GM23338 (cell line): ENCODE data around the gene AMBP. TPM values are rescaled to one million over a fixed set of nuclear protein-coding genes. Genes with fewer than 3 reads are reported as not detected.

Experiments used
- ATAC-seq: fragments of 200-7000 bp; cut with Tn5 transposase; 3 replicates; pipeline ENCODE4 v1.9.1; 2020
- DNase-seq: peaks from one replicate; pipeline ENCODE4 v3.0.0-alpha.2; 2015; ENCODE audit warnings: low spot score
- H2AFZ ChIP-seq: fragments of 200-600 bp; sonication (generic); 2 replicates; pipeline ENCODE4 v1.8.0; 2016; ENCODE audit warnings: antibody characterized with exemption, mild to moderate bottlenecking, moderate library complexity
- H3F3A ChIP-seq: fragments of 200-600 bp; sonication (generic); replicated peaks from 2 replicates; pipeline ENCODE4 v1.8.0; 2017; ENCODE audit warnings: antibody characterized with exemption, mixed run types, low read depth
- H3K27ac ChIP-seq: fragments of 200-600 bp; sonication (generic); 2 replicates; pipeline ENCODE4 v1.6.1; 2016; ENCODE audit warnings: low read depth
- H3K27me3 ChIP-seq: fragments of 200-600 bp; sonication (generic); 2 replicates; pipeline ENCODE4 v1.8.0; 2016; ENCODE audit warnings: mild to moderate bottlenecking, mixed run types, moderate library complexity; ENCODE audit not compliant: insufficient read depth
- H3K36me3 ChIP-seq: fragments of 200-600 bp; sonication (generic); 2 replicates; pipeline ENCODE4 v1.8.0; 2016; ENCODE audit warnings: mild to moderate bottlenecking; ENCODE audit not compliant: insufficient read depth
- H3K4me1 ChIP-seq: fragments of 200-600 bp; sonication (generic); 2 replicates; pipeline ENCODE4 v1.8.0; 2016; ENCODE audit warnings: mild to moderate bottlenecking, moderate library complexity; ENCODE audit not compliant: insufficient read depth
- H3K4me2 ChIP-seq: fragments of 200-600 bp; sonication (generic); 2 replicates; pipeline ENCODE4 v1.7.1; 2017; ENCODE audit warnings: mixed run types
- H3K4me3 ChIP-seq: fragments of 200-600 bp; sonication (generic); 2 replicates; pipeline ENCODE4 v1.6.1; 2016; ENCODE audit warnings: mixed run types
- H3K79me2 ChIP-seq: fragments of 200-600 bp; sonication (generic); replicated peaks from 2 replicates; pipeline ENCODE4 v1.8.0; 2017; ENCODE audit warnings: mild to moderate bottlenecking; ENCODE audit not compliant: insufficient read depth
- H3K9me2 ChIP-seq: fragments of 200-600 bp; sonication (generic); 2 replicates; pipeline ENCODE4 v1.8.0; 2017; ENCODE audit not compliant: insufficient read depth
- H4K20me1 ChIP-seq: fragments of 200-600 bp; sonication (generic); replicated peaks from 2 replicates; pipeline ENCODE4 v1.8.0; 2017; ENCODE audit warnings: mild to moderate bottlenecking; ENCODE audit not compliant: insufficient read depth
- H3K27ac Mint-ChIP-seq: 2 replicates; pipeline ENCODE4 v1.8.0; 2020; ENCODE audit warnings: inconsistent platforms, mild to moderate bottlenecking, moderate library complexity, mixed read lengths
- H3K27me3 Mint-ChIP-seq: 3 replicates; pipeline ENCODE4 v1.8.0; 2022; ENCODE audit warnings: low read depth, mild to moderate bottlenecking, moderate library complexity, mixed read lengths, inconsistent platforms; ENCODE audit not compliant: insufficient read depth, poor library complexity
- H3K36me3 Mint-ChIP-seq: 3 replicates; pipeline ENCODE4 v1.8.0; 2021; ENCODE audit warnings: low read depth, mild to moderate bottlenecking, inconsistent platforms, moderate library complexity, mixed read lengths
- H3K4me1 Mint-ChIP-seq: 3 replicates; pipeline ENCODE4 v1.8.0; 2020; ENCODE audit warnings: mild to moderate bottlenecking, inconsistent platforms, mixed read lengths
- H3K4me3 Mint-ChIP-seq: 3 replicates; pipeline ENCODE4 v1.8.0; 2021; ENCODE audit warnings: moderate library complexity, mild to moderate bottlenecking, inconsistent platforms, mixed read lengths
- H3K9me3 Mint-ChIP-seq: 3 replicates; pipeline ENCODE4 v1.8.0; 2020; ENCODE audit warnings: moderate library complexity, mild to moderate bottlenecking, inconsistent platforms, mixed read lengths
- CREB1 ChIP-seq: fragments of 250-450 bp; sonication (Bioruptor Pico); IDR thresholded peaks from 2 replicates; pipeline ENCODE4 v1.5.0; 2020; ENCODE audit warnings: low read depth, mild to moderate bottlenecking, moderate library complexity
- CTCF ChIP-seq, 2 experiments: fragments of 200-600 bp in 1 of 2; sonication (generic) in 1 of 2; conservative IDR thresholded peaks; 2 replicates each; pipeline versions ENCODE4 v1.5.1 to v1.6.1; 2016 to 2017; ENCODE audit warnings: antibody characterized with exemption in 2 of 2, low read depth in 2 of 2, mild to moderate bottlenecking in 2 of 2, moderate library complexity in 1 of 2
- ETS1 ChIP-seq: IDR thresholded peaks from 2 replicates; pipeline ENCODE4 v1.6.1; 2016; ENCODE audit warnings: antibody characterized with exemption
- EZH2 ChIP-seq: fragments of 200-600 bp; sonication (generic); IDR thresholded peaks from one replicate; pipeline ENCODE4 v1.8.0; 2017; ENCODE audit warnings: antibody characterized with exemption, mild to moderate bottlenecking, low read depth; ENCODE audit not compliant: unreplicated experiment
- EZH2phosphoT487 ChIP-seq: fragments of 200-600 bp; sonication (generic); IDR thresholded peaks from one replicate; pipeline ENCODE4 v1.8.1; 2018; ENCODE audit warnings: antibody characterized with exemption; ENCODE audit not compliant: unreplicated experiment
- NANOG ChIP-seq: IDR thresholded peaks from 2 replicates; pipeline ENCODE4 v1.6.1; 2016; ENCODE audit warnings: antibody characterized with exemption, borderline replicate concordance
- POLR2AphosphoS5 ChIP-seq: IDR thresholded peaks from 2 replicates; pipeline ENCODE4 v1.6.1; 2016; ENCODE audit warnings: antibody characterized with exemption, low read depth
- REST ChIP-seq: IDR thresholded peaks from one replicate; pipeline ENCODE4 v1.6.1; 2018; ENCODE audit warnings: antibody characterized with exemption; ENCODE audit not compliant: unreplicated experiment
- STAT1 ChIP-seq: IDR thresholded peaks from one replicate; pipeline ENCODE4 v1.6.1; 2016; ENCODE audit warnings: antibody characterized with exemption; ENCODE audit not compliant: unreplicated experiment
- ZNF114 ChIP-seq: fragments of 250-450 bp; sonication (Bioruptor Pico); IDR thresholded peaks from 2 replicates; pipeline ENCODE4 v1.5.0; 2020; ENCODE audit warnings: mild to moderate bottlenecking, moderate library complexity
- ZNF331 ChIP-seq: fragments of 250-450 bp; sonication (Bioruptor Pico); IDR thresholded peaks from 2 replicates; pipeline ENCODE4 v1.5.0; 2020; ENCODE audit warnings: low read depth, mild to moderate bottlenecking, moderate library complexity
- ZNF462 ChIP-seq: fragments of 250-450 bp; sonication (Bioruptor Pico); IDR thresholded peaks from 2 replicates; pipeline ENCODE4 v1.5.0; 2020; ENCODE audit warnings: mild to moderate bottlenecking, moderate library complexity
- polyA plus RNA-seq: library from polyadenylated mRNA; unstranded; fragments of >200 nt; fragmentation: Nextera tagmentation; extraction: Ambion mirVana; gene quantifications from 2 replicates; pipeline ENCODE4 v1.2.1, GENCODE V29; 2016
- total RNA-seq: library from RNA; depleted of rRNA; stranded (reverse); fragments of >200 nt; shearing (Covaris generic); gene quantifications from 2 replicates; pipeline ENCODE4 v1.2.3, GENCODE V29; 2014

AMBP gene
- total and polyA plus RNA-seq, 2 experiments from 2014 or later: 1.3 to 2.0 TPM

- TF ChIP-seq EZH2phosphoT487 (no peak), POLR2AphosphoS5 (no peak), ZNF462 (no peak), NANOG (no peak), ETS1 (no peak), ZNF331 (no peak), STAT1 (no peak), ZNF114 (CRISPR knock-in tag) (no peak), EZH2 (no peak), REST (no peak), CREB1 (CRISPR knock-in tag) (no peak), CTCF (conservative IDR thresholded peaks at IDR 0.05; ENCODE audit: low read depth in 2 of 2) (no peak)
- no peaks in the 10 kb centered on the region for H3K79me2 ChIP-seq
- H2AFZ ChIP-seq: no peak overlapping the region
- no peaks in the 10 kb centered on the region for H3K36me3 ChIP-seq
- Mint-ChIP-seq H3K27ac (no peak overlapping the region), H3K4me3 (no peak overlapping the region), H3K27me3 (peaks cover 13% of the 10 kb centered on the region), H3K9me3 (no peaks in the 10 kb centered on the region), H3K4me1 (no peaks in the 10 kb centered on the region), H3K36me3 (no peaks in the 10 kb centered on the region)
- no peak overlapping the region for H3K27ac ChIP-seq
- no peaks in the 10 kb centered on the region for H3K9me2 ChIP-seq
- DNase-seq (no peak), ATAC-seq (no peak)
- H3K4me1 ChIP-seq: no peaks in the 10 kb centered on the region
- H3K4me2 ChIP-seq: no peak overlapping the region
- H3F3A ChIP-seq: no peaks in the 10 kb centered on the region
- H3K27me3 ChIP-seq: no peaks in the 10 kb centered on the region
- no peak overlapping the region for H3K4me3 ChIP-seq
- no peaks in the 10 kb centered on the region for H4K20me1 ChIP-seq
Observed at GRCh38 chr9:114084282-114085073, 6.4 kb upstream of the AMBP start.
